Gastrocnemius medialis (tissue), 4 donors: Measurements from ENCODE around the gene NES. TPM values are rescaled to one million over a fixed set of nuclear protein-coding genes. Genes with fewer than 3 reads are reported as not detected.

Experiments used
- ATAC-seq, 2 donors: fragments of 150-250 bp; one replicate each; pipeline ENCODE4 v1.9.1; 2016
- DNase-seq, 2 donors: peaks; one replicate each; pipeline ENCODE4 v3.0.0-alpha.2; 2019
- H3K27ac ChIP-seq, 4 donors: fragments of 200-600 bp; sonication (generic); 1 replicate in 1 of 4; 2 replicates in 3 of 4; pipeline ENCODE4 v1.5.1; 2016 to 2018; ENCODE audit warnings: mild to moderate bottlenecking in 2 of 4, moderate library complexity in 1 of 4
- H3K27me3 ChIP-seq, 3 donors: fragments of 200-600 bp; sonication (generic) in 2 of 3; 1 replicate in 1 of 3; 2 replicates in 2 of 3; pipeline versions ENCODE4 v1.5.1 to v1.6.0; 2016 to 2019; ENCODE audit warnings: mild to moderate bottlenecking in 1 of 3, moderate library complexity in 1 of 3
- H3K36me3 ChIP-seq, 2 donors: fragments of 200-600 bp; sonication (generic) in 1 of 2; one replicate each; pipeline ENCODE4 v1.5.1; 2017 to 2018
- H3K4me1 ChIP-seq, 2 donors: fragments of 200-600 bp; sonication (generic) in 1 of 2; one replicate each; pipeline ENCODE4 v1.5.1; 2016 to 2017; ENCODE audit warnings: mild to moderate bottlenecking in 2 of 2
- H3K4me3 ChIP-seq, 4 donors: fragments of 200-600 bp; sonication (generic) in 3 of 4; 1 replicate in 1 of 4; 2 replicates in 3 of 4; pipeline ENCODE4 v1.5.1; 2016 to 2019; ENCODE audit warnings: mild to moderate bottlenecking in 2 of 4
- H3K9me3 ChIP-seq, 3 donors: fragments of 200-600 bp; sonication (generic) in 2 of 3; 1 replicate in 1 of 3; 2 replicates in 2 of 3; pipeline ENCODE4 v1.5.1; 2016 to 2019
- CTCF ChIP-seq, 5 experiments: fragments of 450-650 bp in 3 of 5; fragments of 200-600 bp in 2 of 5; sonication (generic) in 2 of 5; IDR thresholded peaks in 4 of 5; conservative IDR thresholded peaks in 1 of 5; 1 replicate in 4 of 5; 2 replicates in 1 of 5; pipeline ENCODE4 v1.5.1; 2016 to 2019; ENCODE audit warnings: antibody characterized with exemption in 5 of 5, mild to moderate bottlenecking in 3 of 5, moderate library complexity in 3 of 5
- POLR2A ChIP-seq, 2 donors: fragments of 450-650 bp; IDR thresholded peaks; one replicate each; pipeline ENCODE4 v1.6.1; 2017; ENCODE audit warnings: antibody characterized with exemption in 2 of 2, mild to moderate bottlenecking in 2 of 2, moderate library complexity in 2 of 2
- in situ Hi-C, 4 donors: fragments of 200-750 bp; cut with MboI; loops; one replicate each; pipeline versions ENCODE4 v1.15.0 to v1.8.0; 2017; ENCODE audit warnings: low sequenced_read_pairs in 4 of 4
- intact Hi-C: fragments of 100-400 bp; cut with DNase I; formaldehyde crosslinking; loops from one replicate; pipeline ENCODE4 v1.15.1; 2023; ENCODE audit warnings: low total_unique reads
- total RNA-seq, 4 donors: library from RNA; depleted of rRNA; stranded (reverse); fragments of >200 nt; gene quantifications; one replicate each; pipeline versions ENCODE4 v1.1.0 to v1.2.3, GENCODE V29; 2016

NES gene
- total RNA-seq, 4 donors from 2014 or later, result 13.7 to 60.9 (median 26.4) TPM

- TF ChIP-seq CTCF (IDR thresholded peaks at IDR 0.05 in 4 of 5, conservative IDR thresholded peaks at IDR 0.05 in 1 of 5) (no peak), POLR2A (IDR thresholded peaks at IDR 0.05) (no peak)
- no peak for DNase-seq
- H3K4me1 ChIP-seq, result peaks cover 7 to 19% of the 10 kb centered on the region in 2 donors
- H3K27me3 ChIP-seq, result peaks cover 35 to 40% (median 38%) of the 10 kb centered on the region in 3 donors
- H3K9me3 ChIP-seq, result no peaks in the 10 kb centered on the region
- ATAC-seq, result no peak
- H3K27ac ChIP-seq, result no peak overlapping the region
- in situ Hi-C loops, result no loop called here
- H3K4me3 ChIP-seq, result no peak overlapping the region
- no peaks in the 10 kb centered on the region for H3K36me3 ChIP-seq
- intact Hi-C loops, result no loop called here
These were observed 32.6 kb downstream of the NES start for GRCh38 chr1:156644640-156645039.

GRCh38 chr1:156644146-156644545 lies 33.1 kb downstream of the NES start:
- ATAC-seq, result no peak
- intact Hi-C loops (no loop called here), in situ Hi-C loops (no loop called here)
- Histone ChIP-seq H3K36me3 (no peaks in the 10 kb centered on the region), H3K27me3 (peaks cover 35 to 40% (median 38%) of the 10 kb centered on the region in 3 donors), H3K4me1 (peaks cover 11 to 24% of the 10 kb centered on the region in 2 donors), H3K4me3 (no peak overlapping the region), H3K9me3 (no peaks in the 10 kb centered on the region), H3K27ac (no peak overlapping the region)
- TF ChIP-seq CTCF (IDR thresholded peaks at IDR 0.05 in 4 of 5, conservative IDR thresholded peaks at IDR 0.05 in 1 of 5) (no peak), POLR2A (IDR thresholded peaks at IDR 0.05) (no peak)
- no peak for DNase-seq

DNA sequence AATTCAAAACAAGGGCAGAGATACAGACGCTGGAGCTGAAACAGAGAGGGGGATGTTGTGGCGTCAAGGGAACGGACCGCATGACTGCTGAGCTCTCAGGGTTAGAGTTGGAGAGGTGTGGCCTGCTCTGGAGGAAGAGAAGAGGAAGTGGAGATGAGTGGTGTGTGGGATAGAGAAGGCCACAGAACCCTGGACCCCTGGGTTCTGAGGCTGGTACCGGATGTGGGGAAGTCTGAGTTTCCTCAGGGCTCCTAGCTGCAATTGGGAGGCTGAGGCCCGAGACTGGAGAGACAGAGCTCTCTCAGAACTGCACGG lies 33.5 kb downstream of the NES start:
- no peak overlapping the region for H3K27ac ChIP-seq
- in situ Hi-C loops, result no loop called here
- no peak overlapping the region for H3K4me3 ChIP-seq
- H3K9me3 ChIP-seq, result no peaks in the 10 kb centered on the region
- intact Hi-C loops, result no loop called here
- peaks cover 35 to 40% (median 38%) of the 10 kb centered on the region in 3 donors for H3K27me3 ChIP-seq
- no peak for ATAC-seq
- H3K4me1 ChIP-seq, result peaks cover 14 to 28% of the 10 kb centered on the region in 2 donors
- TF ChIP-seq POLR2A (IDR thresholded peaks at IDR 0.05) (no peak), CTCF (IDR thresholded peaks at IDR 0.05 in 4 of 5, conservative IDR thresholded peaks at IDR 0.05 in 1 of 5) (no peak)
- H3K36me3 ChIP-seq, result no peaks in the 10 kb centered on the region
- no peak for DNase-seq

- H3K9me3 ChIP-seq, result no peaks in the 10 kb centered on the region
- no peak for TF ChIP-seq POLR2A (IDR thresholded peaks at IDR 0.05)
- no peak for TF ChIP-seq CTCF (IDR thresholded peaks at IDR 0.05 in 4 of 5, conservative IDR thresholded peaks at IDR 0.05 in 1 of 5)
- peaks cover 35 to 40% (median 38%) of the 10 kb centered on the region in 3 donors for H3K27me3 ChIP-seq
- H3K36me3 ChIP-seq, result no peaks in the 10 kb centered on the region
- intact Hi-C loops, result no loop called here
- no peak overlapping the region for H3K27ac ChIP-seq
- no peak for DNase-seq
- no peak overlapping the region for H3K4me3 ChIP-seq
- peaks cover 14 to 31% of the 10 kb centered on the region in 2 donors for H3K4me1 ChIP-seq
- in situ Hi-C loops, result no loop called here
- no peak for ATAC-seq
These were observed 34.0 kb downstream of the NES start for GRCh38 chr1:156643049-156643777.
